Smooth muscle cell (in vitro differentiated cells): ENCODE measurements around the gene ELP5. TPM values are rescaled to one million over a fixed set of nuclear protein-coding genes. Genes with fewer than 3 reads are reported as not detected.
A peak's percentile ranks its signal among the peaks of the same experiment; 100 is the strongest.

ENCODE experiments used
- DNase-seq: peaks from one replicate; lab custom pipeline; 2025; ENCODE audit not compliant: unreplicated experiment; lab: John Stamatoyannopoulos, UW
- H2AFZ ChIP-seq: fragments of 200-600 bp; sonication (generic); 2 replicates; pipeline ENCODE4 v1.6.0; 2016; ENCODE audit warnings: antibody characterized with exemption, low read depth, mild to moderate bottlenecking
- H3F3A ChIP-seq: fragments of 200-600 bp; sonication (generic); 2 replicates; pipeline ENCODE4 v1.6.0; 2017; ENCODE audit warnings: antibody characterized with exemption, low read depth
- H3K27ac ChIP-seq: fragments of 200-600 bp; sonication (generic); 2 replicates; pipeline ENCODE4 v1.5.1; 2016; ENCODE audit warnings: low read depth, mild to moderate bottlenecking
- H3K27me3 ChIP-seq: fragments of 200-600 bp; sonication (generic); 2 replicates; pipeline ENCODE4 v1.6.1; 2016; ENCODE audit warnings: low read depth, mild to moderate bottlenecking
- H3K36me3 ChIP-seq: fragments of 200-600 bp; sonication (generic); 2 replicates; pipeline ENCODE4 v1.5.1; 2016; ENCODE audit warnings: low read depth
- H3K4me1 ChIP-seq: fragments of 200-600 bp; sonication (generic); 2 replicates; pipeline ENCODE4 v1.5.1; 2016; ENCODE audit warnings: low read depth
- H3K4me2 ChIP-seq: fragments of 200-600 bp; sonication (generic); 2 replicates; pipeline ENCODE4 v1.6.0; 2016; ENCODE audit warnings: mild to moderate bottlenecking
- H3K4me3 ChIP-seq: fragments of 200-600 bp; sonication (generic); 2 replicates; pipeline ENCODE4 v1.5.1; 2016; ENCODE audit warnings: mild to moderate bottlenecking
- H3K79me2 ChIP-seq: fragments of 200-600 bp; sonication (generic); 2 replicates; pipeline ENCODE4 v1.6.0; 2016; ENCODE audit warnings: low read depth, mild to moderate bottlenecking
- H3K9ac ChIP-seq: fragments of 200-600 bp; sonication (generic); 2 replicates; pipeline ENCODE4 v1.6.0; 2016; ENCODE audit warnings: low read depth
- H3K9me3 ChIP-seq: fragments of 200-600 bp; sonication (generic); replicated peaks from 2 replicates; pipeline ENCODE4 v1.5.1; 2016; ENCODE audit warnings: low read depth
- H4K20me1 ChIP-seq: fragments of 200-600 bp; sonication (generic); 2 replicates; pipeline ENCODE4 v1.6.0; 2016; ENCODE audit warnings: low read depth
- WGBS: methylation state at CpG from one replicate; pipeline ENCODE4 v1.1.7; 2016; ENCODE audit warnings: low lambda C conversion rate; 5-methylcytosine and 5-hydroxymethylcytosine counted together
- polyA plus RNA-seq: library from polyadenylated mRNA; unstranded; fragments of >200 nt; fragmentation: Nextera tagmentation; extraction: Ambion mirVana; gene quantifications from 2 replicates; pipeline ENCODE4 v1.2.1, GENCODE V29; 2016
- total RNA-seq: library from RNA; depleted of rRNA; stranded (reverse); fragments of >200 nt; gene quantifications from 2 replicates; pipeline ENCODE4 v1.2.3, GENCODE V29; 2014
- TF ChIP-seq, protein P1 (sequence below): fragments of 200-600 bp; sonication (generic); IDR thresholded peaks from 2 replicates; pipeline ENCODE4 v1.5.1; 2017; ENCODE audit warnings: borderline replicate concordance, mild to moderate bottlenecking, antibody characterized with exemption; ENCODE audit not compliant: insufficient read depth, poor library complexity, severe bottlenecking

Gene ELP5
- total and polyA plus RNA-seq, 2 experiments from 2014 or later, result 18.7 to 42.4 TPM

DNA sequence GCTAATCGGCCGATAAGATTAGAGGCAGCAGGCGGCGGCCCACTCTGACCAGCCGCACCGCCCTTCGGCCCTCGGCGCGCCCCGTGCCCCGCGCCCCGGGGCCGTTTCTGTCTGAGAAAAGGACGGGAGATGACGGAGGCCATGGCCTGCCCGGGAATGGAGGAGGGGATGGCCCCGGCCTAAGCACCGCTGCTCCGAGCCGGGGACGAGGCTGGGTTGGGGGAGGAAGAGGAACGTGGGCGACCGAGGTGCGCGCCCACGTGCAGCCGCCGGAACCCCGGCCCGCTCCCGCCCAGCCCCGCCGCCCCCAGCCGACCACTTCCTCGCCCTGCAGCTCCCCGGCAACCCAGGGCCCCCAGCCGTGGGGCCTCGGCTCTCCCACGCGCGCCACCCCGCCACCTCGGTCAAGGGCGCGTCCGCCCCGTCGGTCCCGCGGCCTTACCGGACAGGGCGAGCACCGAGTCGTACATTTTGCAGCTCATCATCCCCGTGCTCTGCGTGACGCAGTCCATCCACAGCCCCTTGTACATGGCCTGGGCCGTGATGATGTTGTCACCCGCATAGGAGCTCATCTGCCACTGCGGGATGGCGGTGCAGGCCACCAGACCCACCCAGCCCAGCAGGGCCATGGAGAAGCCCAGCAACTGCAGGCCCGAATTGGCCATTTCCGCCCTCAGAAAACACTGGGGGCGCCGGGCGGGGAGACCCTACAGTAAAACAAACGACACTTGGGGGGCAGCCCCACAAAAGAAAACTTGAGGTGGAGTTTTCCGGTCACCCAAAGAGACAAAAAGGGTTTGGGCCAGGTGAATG lies 9.6 kb downstream of the ELP5 start:
- Histone ChIP-seq H3K4me2 (peak overlapping the region; percentile 87), H3K9ac (peak overlapping the region; percentile 54), H3K27ac (peak overlapping the region; percentile 63), H3K79me2 (no peaks in the 10 kb centered on the region), H3F3A (peaks cover 15% of the 10 kb centered on the region), H3K9me3 (no peaks in the 10 kb centered on the region), H4K20me1 (no peaks in the 10 kb centered on the region), H2AFZ (no peak overlapping the region), H3K4me1 (peaks cover 5% of the 10 kb centered on the region), H3K27me3 (peaks cover 31% of the 10 kb centered on the region), H3K36me3 (no peaks in the 10 kb centered on the region), H3K4me3 (peak overlapping the region; percentile 59)
- DNase-seq, result no peak
- WGBS, result 4% methylated on average over 55 of the region's 71 CpGs
- TF ChIP-seq, protein P1, sequence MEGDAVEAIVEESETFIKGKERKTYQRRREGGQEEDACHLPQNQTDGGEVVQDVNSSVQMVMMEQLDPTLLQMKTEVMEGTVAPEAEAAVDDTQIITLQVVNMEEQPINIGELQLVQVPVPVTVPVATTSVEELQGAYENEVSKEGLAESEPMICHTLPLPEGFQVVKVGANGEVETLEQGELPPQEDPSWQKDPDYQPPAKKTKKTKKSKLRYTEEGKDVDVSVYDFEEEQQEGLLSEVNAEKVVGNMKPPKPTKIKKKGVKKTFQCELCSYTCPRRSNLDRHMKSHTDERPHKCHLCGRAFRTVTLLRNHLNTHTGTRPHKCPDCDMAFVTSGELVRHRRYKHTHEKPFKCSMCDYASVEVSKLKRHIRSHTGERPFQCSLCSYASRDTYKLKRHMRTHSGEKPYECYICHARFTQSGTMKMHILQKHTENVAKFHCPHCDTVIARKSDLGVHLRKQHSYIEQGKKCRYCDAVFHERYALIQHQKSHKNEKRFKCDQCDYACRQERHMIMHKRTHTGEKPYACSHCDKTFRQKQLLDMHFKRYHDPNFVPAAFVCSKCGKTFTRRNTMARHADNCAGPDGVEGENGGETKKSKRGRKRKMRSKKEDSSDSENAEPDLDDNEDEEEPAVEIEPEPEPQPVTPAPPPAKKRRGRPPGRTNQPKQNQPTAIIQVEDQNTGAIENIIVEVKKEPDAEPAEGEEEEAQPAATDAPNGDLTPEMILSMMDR, result no peak

GRCh38 chr17:7262192-7262934 lies 10.3 kb downstream of the ELP5 start, which contains the start of gene CLDN7:
Gene CLDN7, minus strand, starts transcription at chr17:7262478. Its CDS starts 435 bp downstream, at chr17:7262043.
- 6% methylated on average over 42 of the region's 64 CpGs for WGBS
- TF ChIP-seq, protein P1, result no peak
- Histone ChIP-seq H3K27me3 (peaks cover 31% of the 10 kb centered on the region), H3K4me3 (peak within 1 kb of the TSS; percentile 59), H3K36me3 (no peaks in the 10 kb centered on the region), H3K9ac (peak within 1 kb of the TSS; percentile 54), H3K79me2 (no peaks in the 10 kb centered on the region), H3K4me2 (peak within 1 kb of the TSS; percentile 87), H3K4me1 (peaks cover 5% of the 10 kb centered on the region), H2AFZ (no peak within 1 kb of the TSS), H3K9me3 (no peaks in the 10 kb centered on the region), H3K27ac (peak within 1 kb of the TSS; percentile 63), H3F3A (peaks cover 15% of the 10 kb centered on the region), H4K20me1 (no peaks in the 10 kb centered on the region)
- DNase-seq, result no peak

DNA sequence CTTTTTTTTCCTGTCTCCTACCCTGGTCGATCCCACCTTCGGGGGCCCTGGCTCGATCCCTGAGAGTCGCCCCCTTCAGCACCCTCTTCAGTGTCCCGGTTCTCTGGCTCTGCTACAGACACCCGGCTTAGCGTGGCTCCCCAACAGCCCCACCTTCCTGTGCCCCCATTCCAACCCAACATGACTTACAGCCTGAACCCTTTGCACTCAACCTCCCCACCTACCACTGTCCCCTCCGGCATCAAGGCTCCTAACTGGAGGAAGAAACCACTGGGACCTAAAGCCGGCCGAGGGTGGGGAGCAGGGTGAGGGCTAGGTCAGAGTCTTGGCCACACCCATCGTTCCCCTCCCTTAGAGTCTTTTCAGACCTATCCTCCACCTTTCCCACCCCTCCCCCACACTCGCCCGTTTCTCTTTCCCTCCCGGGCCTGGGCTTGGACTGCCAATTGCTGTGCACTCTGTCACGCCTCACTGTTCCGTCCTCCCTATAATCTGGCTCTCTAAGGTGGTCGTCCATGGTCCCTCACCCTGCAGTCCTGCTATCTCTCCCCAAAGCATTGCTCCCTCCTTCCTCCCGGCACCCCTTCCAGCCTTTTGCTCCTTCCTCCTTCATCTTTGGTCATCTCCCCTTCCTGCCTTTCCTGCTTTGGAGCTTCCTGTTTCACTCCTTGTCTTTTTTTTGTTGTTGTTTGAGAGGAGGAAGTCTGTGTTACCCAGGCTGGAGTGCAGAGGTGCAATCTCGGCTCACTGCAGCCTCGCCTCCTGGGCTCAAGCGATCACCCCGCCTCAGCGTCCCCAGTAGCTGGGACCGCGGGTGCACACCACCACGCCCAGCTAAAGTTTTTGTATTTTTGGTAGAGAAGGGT lies 11.2 kb downstream of the ELP5 start:
- peaks cover 31% of the 10 kb centered on the region for H3K27me3 ChIP-seq
- peaks cover 15% of the 10 kb centered on the region for H3F3A ChIP-seq
- peak overlapping the region; percentile 87 for H3K4me2 ChIP-seq
- no peak overlapping the region for H2AFZ ChIP-seq
- DNase-seq, result no peak
- peak overlapping the region; percentile 59 for H3K4me3 ChIP-seq
- H3K27ac ChIP-seq, result peak overlapping the region; percentile 24
- peaks cover 5% of the 10 kb centered on the region for H3K4me1 ChIP-seq
- H3K9ac ChIP-seq, result no peak overlapping the region
- TF ChIP-seq, protein P1, result no peak
- H3K9me3 ChIP-seq, result no peaks in the 10 kb centered on the region
- H4K20me1 ChIP-seq, result no peaks in the 10 kb centered on the region
- H3K36me3 ChIP-seq, result no peaks in the 10 kb centered on the region
- 13% methylated on average over 26 of the region's 26 CpGs for whole genome bisulfite sequencing
- no peaks in the 10 kb centered on the region for H3K79me2 ChIP-seq
